Measurements from ENCODE around the gene MED17. TPM values are rescaled to one million over a fixed set of nuclear protein-coding genes. Genes with fewer than 3 reads are reported as not detected.

The MED17 gene
- total and polyA plus RNA-seq, 10 of the 15 experiments (the other 5 are each of a cell fraction or from before 2014, with no cell fraction given), result 7.3 to 38.7 (median 28.3) TPM

- no peak; a peak in 1 of 4 replicates for TF ChIP-seq ETV6 (conservative IDR thresholded peaks at IDR 0.05 in 1 of 2, IDR thresholded peaks at IDR 0.05 in 1 of 2; ENCODE audit: borderline replicate concordance in 1 of 2, low read depth in 1 of 2)
- TF ChIP-seq, protein P1, sequence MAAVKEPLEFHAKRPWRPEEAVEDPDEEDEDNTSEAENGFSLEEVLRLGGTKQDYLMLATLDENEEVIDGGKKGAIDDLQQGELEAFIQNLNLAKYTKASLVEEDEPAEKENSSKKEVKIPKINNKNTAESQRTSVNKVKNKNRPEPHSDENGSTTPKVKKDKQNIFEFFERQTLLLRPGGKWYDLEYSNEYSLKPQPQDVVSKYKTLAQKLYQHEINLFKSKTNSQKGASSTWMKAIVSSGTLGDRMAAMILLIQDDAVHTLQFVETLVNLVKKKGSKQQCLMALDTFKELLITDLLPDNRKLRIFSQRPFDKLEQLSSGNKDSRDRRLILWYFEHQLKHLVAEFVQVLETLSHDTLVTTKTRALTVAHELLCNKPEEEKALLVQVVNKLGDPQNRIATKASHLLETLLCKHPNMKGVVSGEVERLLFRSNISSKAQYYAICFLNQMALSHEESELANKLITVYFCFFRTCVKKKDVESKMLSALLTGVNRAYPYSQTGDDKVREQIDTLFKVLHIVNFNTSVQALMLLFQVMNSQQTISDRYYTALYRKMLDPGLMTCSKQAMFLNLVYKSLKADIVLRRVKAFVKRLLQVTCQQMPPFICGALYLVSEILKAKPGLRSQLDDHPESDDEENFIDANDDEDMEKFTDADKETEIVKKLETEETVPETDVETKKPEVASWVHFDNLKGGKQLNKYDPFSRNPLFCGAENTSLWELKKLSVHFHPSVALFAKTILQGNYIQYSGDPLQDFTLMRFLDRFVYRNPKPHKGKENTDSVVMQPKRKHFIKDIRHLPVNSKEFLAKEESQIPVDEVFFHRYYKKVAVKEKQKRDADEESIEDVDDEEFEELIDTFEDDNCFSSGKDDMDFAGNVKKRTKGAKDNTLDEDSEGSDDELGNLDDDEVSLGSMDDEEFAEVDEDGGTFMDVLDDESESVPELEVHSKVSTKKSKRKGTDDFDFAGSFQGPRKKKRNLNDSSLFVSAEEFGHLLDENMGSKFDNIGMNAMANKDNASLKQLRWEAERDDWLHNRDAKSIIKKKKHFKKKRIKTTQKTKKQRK (IDR thresholded peaks at IDR 0.05; ENCODE audit: low read depth, low read length), result no peak
- no peak; the same call in 1 of the 2 replicates for TF ChIP-seq NR2F1 (conservative IDR thresholded peaks at IDR 0.05)
- peak; percentile 97 for TF ChIP-seq PML (IDR thresholded peaks at IDR 0.05; ENCODE audit: low read length)
- TF ChIP-seq RCOR1 (conservative IDR thresholded peaks at IDR 0.05; ENCODE audit: low read depth, low read length), result no peak
- TF ChIP-seq KAT2A (conservative IDR thresholded peaks at IDR 0.05; ENCODE audit: control insufficient read depth, low read depth, low read length), result no peak
- no peak for TF ChIP-seq RB1 (IDR thresholded peaks at IDR 0.05; ENCODE audit: borderline replicate concordance)
- TF ChIP-seq MYC (IDR thresholded peaks at IDR 0.05; ENCODE audit: insufficient read depth, insufficient read length, insufficient replicate concordance, low read length, severe bottlenecking), result peak; percentile 21
- peak; percentile 73; the same call in 1 of the 3 replicates for TF ChIP-seq POU2F2 (IDR thresholded peaks at IDR 0.05; ENCODE audit: borderline replicate concordance, low read depth, low read length)
- TF ChIP-seq CTCF (IDR thresholded peaks at IDR 0.05 in 2 of 3, conservative IDR thresholded peaks at IDR 0.05 in 1 of 3; ENCODE audit: control insufficient read depth in 2 of 3, extremely low read depth in 1 of 3, insufficient read depth in 1 of 3, low read depth in 3 of 3, low read length in 3 of 3), result peak; percentile 39 to 51 (median 44); a peak in 5 of 6 replicates
- no peak for TF ChIP-seq E2F8 (IDR thresholded peaks at IDR 0.05; ENCODE audit: low read depth, partially characterized antibody)
- no peak for TF ChIP-seq HDAC2 (IDR thresholded peaks at IDR 0.05)
- peak; percentile 94 for TF ChIP-seq SMARCA5 (IDR thresholded peaks at IDR 0.05)
- TF ChIP-seq, protein P2, sequence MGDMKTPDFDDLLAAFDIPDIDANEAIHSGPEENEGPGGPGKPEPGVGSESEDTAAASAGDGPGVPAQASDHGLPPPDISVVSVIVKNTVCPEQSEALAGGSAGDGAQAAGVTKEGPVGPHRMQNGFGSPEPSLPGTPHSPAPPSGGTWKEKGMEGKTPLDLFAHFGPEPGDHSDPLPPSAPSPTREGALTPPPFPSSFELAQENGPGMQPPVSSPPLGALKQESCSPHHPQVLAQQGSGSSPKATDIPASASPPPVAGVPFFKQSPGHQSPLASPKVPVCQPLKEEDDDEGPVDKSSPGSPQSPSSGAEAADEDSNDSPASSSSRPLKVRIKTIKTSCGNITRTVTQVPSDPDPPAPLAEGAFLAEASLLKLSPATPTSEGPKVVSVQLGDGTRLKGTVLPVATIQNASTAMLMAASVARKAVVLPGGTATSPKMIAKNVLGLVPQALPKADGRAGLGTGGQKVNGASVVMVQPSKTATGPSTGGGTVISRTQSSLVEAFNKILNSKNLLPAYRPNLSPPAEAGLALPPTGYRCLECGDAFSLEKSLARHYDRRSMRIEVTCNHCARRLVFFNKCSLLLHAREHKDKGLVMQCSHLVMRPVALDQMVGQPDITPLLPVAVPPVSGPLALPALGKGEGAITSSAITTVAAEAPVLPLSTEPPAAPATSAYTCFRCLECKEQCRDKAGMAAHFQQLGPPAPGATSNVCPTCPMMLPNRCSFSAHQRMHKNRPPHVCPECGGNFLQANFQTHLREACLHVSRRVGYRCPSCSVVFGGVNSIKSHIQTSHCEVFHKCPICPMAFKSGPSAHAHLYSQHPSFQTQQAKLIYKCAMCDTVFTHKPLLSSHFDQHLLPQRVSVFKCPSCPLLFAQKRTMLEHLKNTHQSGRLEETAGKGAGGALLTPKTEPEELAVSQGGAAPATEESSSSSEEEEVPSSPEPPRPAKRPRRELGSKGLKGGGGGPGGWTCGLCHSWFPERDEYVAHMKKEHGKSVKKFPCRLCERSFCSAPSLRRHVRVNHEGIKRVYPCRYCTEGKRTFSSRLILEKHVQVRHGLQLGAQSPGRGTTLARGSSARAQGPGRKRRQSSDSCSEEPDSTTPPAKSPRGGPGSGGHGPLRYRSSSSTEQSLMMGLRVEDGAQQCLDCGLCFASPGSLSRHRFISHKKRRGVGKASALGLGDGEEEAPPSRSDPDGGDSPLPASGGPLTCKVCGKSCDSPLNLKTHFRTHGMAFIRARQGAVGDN (IDR thresholded peaks at IDR 0.05), result no peak; the same call in 1 of the 2 replicates
Measured at GRCh38 chr11:93784145-93784934, at the start of gene MED17 (continued).

Data from GM12878 (cell line).